GM19035 (cell line): Measurements from ENCODE around the gene PDE3B.
"Not testable (repeated sequence)": the region's sequence is repeated elsewhere in the genome, so short reads cannot be mapped to it uniquely, and the experiment has no call there.

Experiments used
- ATAC-seq: cut with Tn5 transposase; IDR thresholded peaks from one replicate; pipeline ENCODE4 v1.9.1; 2021; ENCODE audit not compliant: unreplicated experiment

Gene PDE3B

DNA sequence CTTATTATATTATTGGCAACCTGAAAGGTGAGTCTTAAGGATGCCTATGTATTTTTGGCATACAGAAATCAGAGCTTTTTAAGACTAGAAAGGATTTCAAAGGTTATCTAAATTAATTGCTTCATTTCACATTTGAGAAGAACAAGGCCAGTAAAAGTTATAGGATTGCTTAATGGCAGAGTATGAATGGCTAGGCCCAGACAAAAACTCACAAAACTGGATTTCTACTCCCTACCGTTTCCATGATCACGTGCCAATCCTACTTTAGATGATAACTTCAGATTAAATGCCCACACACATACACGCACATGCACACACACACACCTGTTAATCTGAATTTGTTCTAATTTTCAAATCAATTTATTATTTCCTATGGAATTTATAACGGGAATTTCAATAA is 1.8 kb upstream of the PDE3B start:
- no peak for ATAC-seq

- ATAC-seq: no peak
These were observed 1.2 kb upstream of the PDE3B start for GRCh38 chr11:14642453-14642852.

GRCh38 chr11:14642873-14643696 is 519 bp upstream of the PDE3B start:
- ATAC-seq: no peak

- peak; percentile 57 for ATAC-seq
These were observed 816 bp downstream of the PDE3B start for GRCh38 chr11:14644226-14645014.

DNA sequence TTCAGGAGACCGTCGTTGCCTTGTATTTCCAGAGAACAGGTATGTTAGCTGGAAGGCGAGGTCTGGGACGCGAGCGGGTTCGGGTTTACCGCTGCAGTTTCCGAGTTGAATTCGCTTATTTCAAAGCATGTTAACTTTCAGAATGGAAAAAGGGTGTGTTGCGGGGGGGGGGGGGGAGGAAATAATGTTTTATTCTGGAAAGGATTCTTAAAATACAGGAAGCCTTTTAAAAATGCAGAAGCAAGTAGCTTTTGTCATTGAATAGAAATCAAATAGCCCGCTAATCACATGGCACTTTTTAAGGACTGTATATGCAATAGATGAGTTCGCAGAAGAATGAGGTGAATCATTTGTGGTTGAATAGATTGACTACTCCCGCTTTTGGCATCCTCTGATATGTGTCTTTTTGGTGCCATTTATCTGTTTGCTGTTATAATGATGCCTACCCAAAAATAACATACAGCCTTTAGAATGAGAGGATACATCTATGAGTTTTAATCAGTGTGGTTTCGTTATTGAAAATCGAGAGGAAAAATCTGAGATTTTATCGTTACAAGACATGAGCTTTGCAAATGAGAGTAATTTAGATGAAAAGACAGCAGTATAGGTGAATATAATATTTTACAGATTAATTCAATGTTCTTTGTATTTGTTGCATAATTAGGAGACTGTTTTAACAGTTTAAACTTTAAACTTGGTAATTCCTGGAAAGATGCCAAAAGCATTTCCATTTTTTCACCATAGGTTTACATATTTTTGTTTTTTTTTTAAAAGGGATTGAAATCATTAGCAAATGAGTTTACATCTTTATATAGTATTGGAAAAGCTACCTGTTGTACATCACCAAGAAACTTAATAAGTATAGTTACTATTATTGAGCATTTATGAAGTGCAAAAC is 1.7 kb downstream of the PDE3B start:
- ATAC-seq: no peak

DNA sequence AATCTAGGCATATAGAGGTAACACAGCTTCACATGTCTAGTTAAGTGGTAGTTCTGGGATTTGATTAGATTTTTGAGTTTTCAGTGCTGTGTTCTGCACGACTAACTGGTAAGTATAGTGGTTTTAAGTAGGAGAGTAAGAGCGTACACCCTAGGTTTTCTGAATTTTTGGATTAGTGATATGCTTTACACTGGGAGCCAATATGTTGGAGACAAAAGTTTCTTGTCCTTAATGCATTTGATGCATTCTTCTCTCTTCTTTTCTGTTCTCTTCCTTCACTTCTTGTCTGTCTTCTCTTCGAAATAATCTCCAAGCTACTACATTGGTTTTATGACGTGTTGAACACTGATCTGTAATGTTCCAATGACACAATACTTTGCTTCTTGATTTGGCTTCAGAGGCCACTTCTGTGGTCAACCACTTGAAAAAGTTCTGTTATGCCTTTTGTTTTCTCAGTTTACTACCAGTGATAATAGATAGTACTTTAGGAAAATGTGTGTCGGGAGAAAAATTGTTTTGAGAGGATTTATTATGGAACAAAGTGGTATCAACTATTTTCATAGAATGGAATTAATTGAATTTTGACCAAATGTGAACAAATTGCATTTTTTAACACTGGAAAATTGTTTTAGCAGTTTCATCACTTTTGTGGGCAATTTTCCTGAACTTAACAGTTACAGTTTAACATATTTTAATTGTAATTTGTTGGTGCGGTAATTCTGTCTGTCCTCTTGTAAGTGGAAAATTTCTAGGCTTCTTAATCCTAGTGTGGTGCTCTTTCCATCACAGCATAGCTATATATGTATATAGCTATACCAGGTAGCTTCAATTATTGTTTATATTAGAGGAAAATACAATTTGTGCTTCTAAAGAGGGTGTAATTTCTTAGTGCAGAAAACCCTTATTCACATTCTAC is 2.6 kb downstream of the PDE3B start:
- ATAC-seq: no peak

DNA sequence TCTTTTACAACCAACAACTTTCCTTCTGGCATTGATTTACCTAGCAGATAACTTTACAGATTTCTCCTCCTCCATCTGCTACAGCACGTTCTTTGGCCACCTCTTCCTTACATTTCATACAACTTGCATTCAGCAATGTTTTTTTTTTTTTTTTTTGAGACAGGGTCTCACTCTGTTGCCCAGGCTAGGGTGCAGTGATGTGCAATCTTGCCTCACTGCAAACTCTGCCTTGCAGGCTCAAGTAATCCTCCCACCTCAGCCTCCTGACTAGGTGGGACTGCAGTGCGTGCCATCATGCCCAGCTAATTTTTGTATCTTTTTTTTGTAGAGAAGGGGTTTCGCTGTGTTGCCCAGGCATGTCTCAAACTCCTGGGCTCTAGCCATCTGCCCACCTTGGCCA is 6.5 kb downstream of the PDE3B start:
- ATAC-seq: no peak

DNA sequence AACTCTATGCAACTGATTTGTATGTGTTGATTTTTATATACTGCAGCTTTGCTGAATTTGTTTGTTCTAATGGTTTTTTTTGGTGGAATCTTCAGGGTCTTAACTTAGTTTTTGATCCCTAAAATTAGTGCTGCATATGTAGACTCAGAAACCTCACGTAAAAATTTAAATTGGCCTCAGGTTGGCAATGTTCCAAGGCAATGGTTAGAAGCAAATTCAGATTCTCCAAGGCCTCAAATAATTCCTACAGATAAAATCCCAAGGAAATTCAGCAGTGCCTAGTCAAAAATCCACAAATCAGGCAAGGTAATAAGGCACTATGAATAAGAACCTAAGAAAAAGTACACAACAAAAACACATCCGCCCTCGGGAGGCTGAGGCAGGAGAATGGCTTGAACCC is 9.5 kb downstream of the PDE3B start:
- ATAC-seq: no peak

GRCh38 chr11:14655435-14655834 is 11.8 kb downstream of the PDE3B start:
- ATAC-seq: no peak

DNA sequence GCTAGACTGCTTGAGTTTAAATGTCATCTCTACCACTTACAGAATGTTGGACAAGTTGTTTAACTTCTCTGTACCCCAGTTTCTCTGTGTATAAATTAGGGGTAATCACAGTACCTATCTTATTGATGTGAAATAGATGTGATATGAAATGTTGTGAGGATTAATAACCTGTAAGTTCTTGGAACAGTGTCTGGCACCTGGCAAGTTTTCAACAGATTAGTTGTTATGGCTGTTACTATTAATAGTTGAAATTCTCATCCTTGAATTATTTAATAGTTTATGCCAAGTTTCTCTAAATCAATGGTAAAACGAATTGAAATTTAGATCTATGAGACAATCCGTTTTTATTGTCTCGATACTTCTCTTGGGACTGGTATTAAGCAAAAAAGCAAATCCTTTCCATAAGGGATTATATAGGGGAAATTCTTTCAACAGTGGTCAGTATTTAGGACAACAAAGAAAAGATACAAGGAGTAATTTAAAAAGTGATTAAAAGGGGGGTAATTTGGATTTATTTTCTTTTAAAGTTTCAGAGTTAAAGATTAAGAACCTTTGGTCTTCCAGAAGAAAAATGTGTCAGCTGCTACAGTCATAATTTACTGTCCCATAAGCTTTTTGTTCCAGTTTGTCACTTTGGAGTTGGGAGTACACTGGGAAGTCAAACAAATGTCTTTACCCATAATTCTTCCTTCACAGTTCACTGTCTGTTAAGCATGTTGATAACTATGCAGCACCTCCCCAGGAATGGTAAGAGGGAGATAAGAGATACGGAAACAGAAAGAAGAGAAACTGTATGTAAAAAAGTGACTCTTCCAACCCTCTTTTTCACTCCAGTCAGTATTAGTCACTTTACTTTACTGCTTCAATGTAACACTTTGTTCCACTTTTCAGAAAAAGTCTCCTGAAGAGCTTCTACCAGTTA is 13.2 kb downstream of the PDE3B start:
- no peak for ATAC-seq

GRCh38 chr11:14657841-14658240 is 14.2 kb downstream of the PDE3B start:
- no peak for ATAC-seq

DNA sequence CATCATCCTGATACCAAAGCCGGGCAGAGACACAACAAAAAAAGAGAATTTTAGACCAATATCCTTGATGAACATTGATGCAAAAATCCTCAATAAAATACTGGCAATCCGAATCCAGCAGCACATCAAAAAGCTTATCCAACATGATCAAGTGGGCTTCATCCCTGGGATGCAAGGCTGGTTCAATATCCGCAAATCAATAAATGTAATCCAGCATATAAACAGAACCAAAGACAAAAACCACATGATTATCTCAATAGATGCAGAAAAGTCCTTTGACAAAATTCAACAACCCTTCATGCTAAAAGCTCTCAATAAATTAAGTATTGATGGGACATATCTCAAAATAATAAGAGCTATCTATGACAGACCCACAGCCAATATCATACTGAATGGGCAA is 21.3 kb downstream of the PDE3B start:
- not testable (repeated sequence) for ATAC-seq

GRCh38 chr11:14667329-14667728 is 23.7 kb downstream of the PDE3B start:
- not testable (repeated sequence) for ATAC-seq

- ATAC-seq: no peak
These were observed 25.2 kb downstream of the PDE3B start for GRCh38 chr11:14668731-14669301.

DNA sequence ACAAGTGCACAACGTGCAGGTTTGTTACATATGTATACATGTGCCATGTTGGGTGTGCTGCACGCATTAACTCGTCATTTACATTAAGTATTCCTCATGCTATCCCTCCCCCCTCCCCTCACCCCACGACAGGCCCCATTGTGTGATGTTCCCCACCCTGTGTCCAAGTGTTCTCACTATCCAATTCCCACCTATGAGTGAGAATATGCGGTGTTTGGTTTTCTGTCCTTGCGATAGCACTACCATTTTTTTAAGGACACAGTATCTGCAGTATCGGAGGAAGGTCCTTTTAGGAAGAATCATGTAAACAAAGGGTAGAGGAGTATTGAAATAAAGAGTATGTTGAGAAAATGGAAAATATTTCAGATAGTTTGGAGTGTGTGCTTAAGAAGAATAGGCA is 25.9 kb downstream of the PDE3B start:
- no peak for ATAC-seq

GRCh38 chr11:14669958-14670357 is 26.4 kb downstream of the PDE3B start:
- no peak for ATAC-seq

DNA sequence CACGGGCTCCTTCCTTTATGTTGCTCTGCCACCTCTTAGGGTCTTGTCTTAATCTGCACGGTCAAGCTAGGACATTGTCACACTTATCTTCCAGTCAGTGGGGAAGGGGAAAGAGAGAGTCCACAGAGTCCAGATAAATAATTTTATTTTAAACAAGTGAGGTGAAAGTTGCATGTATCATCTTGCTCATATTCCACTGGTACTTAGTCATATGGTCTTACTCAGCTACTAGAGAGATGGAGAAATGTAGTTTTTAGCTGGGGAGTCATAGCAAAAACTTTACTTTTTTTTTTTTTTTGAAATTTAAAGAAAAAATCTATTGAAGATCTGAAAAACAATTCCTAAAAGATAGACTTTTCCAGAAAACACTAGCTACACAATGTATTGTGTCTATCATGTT is 29.0 kb downstream of the PDE3B start:
- ATAC-seq: no peak

GRCh38 chr11:14673421-14673820 is 29.8 kb downstream of the PDE3B start:
- ATAC-seq: no peak
